PFSK-1 (cell line): ENCODE measurements around the gene GABPB2.

Experiments
- FOXP2 ChIP-seq: optimal IDR thresholded peaks from 2 replicates; pipeline ENCODE3; 2011; ENCODE audit warnings: borderline replicate concordance, control low read depth, inconsistent platforms; ENCODE audit not compliant: insufficient read depth; ENCODE audit errors: extremely low read length, extremely low read depth
- POLR2AphosphoS5 ChIP-seq: IDR thresholded peaks from 2 replicates; pipeline ENCODE4 v1.6.1; 2012; ENCODE audit warnings: low read depth, mild to moderate bottlenecking, control low read depth, low read length, moderate library complexity
- SIN3A ChIP-seq: IDR thresholded peaks from 2 replicates; pipeline ENCODE4 v1.6.1; 2012; ENCODE audit warnings: mild to moderate bottlenecking, low read length, moderate library complexity, borderline replicate concordance; ENCODE audit not compliant: insufficient read depth
- TAF1 ChIP-seq: IDR thresholded peaks from 2 replicates; pipeline ENCODE4 v1.6.1; 2012; ENCODE audit warnings: low read length, control low read depth, borderline replicate concordance; ENCODE audit not compliant: insufficient read depth
- TF ChIP-seq, protein P1 (sequence below), 2 experiments: IDR thresholded peaks; 2 replicates each; pipeline versions ENCODE4 v1.6.1 to v1.8.0; 2011 to 2012; ENCODE audit warnings: low read depth in 2 of 2, low read length in 2 of 2, control low read depth in 1 of 2, inconsistent platforms in 1 of 2, mild to moderate bottlenecking in 1 of 2, moderate library complexity in 1 of 2; ENCODE audit not compliant: insufficient read depth in 1 of 2

The GABPB2 gene

DNA sequence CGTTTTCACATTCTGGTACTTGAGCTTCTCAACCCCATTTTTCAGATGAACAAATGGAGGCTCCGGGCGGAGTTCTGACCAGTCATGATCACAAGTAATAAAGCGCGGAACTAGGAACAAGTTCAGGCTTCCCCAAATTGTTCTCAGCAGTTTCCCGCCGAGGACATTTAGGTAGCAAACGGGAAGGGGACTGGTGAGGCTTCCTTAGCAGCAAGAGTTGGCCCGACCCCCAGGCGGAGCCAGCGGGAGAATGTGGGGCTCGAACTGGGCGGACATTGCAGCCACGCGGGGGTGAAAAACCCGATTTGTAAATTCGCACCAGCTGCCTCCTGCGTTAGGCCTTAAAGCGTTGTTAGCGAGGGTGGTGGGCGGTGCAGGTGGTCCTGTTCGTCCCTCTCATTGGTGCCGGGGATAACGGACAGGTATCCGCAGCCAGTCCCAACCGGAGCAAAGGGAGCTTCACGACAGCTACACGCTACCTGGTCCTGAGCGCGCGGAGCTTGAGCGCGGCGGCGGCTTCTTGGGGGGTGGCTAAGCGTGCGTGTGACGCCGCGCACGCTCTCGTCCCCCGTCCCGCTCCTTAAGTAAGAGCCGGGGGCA is 60.5 kb downstream of the GABPB2 start:
- no peak for TF ChIP-seq FOXP2
- TF ChIP-seq SIN3A: no peak
- TF ChIP-seq TAF1: no peak

DNA sequence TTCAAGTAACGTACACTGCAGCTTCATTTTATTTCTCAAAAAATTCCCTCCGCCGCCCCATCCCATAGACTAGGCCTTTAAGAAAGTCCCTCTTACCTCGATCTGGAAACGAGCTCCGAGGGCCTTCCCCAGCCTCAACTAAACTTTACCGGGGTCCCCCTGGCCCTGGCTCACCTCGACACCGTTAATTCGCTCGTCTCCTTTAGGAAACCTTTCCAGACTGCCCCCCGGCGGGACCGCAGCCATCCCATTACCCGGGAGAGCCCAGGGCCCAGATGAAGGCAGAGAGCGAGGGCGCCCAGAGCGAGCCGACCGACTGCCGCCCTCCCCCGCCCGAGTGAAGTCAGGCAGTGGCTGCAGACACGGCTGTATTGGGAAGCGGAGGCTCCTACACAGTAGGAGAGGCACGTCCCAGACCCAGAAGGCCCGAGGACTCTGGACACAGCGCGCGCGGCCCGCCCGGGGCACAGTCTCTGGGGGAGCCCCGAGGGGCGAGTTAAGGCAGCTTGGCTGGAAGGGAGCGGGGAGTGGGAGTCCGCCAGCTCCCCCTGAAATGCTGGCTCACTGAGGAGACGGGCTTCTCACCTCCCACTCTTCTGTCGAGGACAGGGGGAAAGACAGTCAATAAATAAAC is 61.3 kb downstream of the GABPB2 start:
- no peak for TF ChIP-seq FOXP2

DNA sequence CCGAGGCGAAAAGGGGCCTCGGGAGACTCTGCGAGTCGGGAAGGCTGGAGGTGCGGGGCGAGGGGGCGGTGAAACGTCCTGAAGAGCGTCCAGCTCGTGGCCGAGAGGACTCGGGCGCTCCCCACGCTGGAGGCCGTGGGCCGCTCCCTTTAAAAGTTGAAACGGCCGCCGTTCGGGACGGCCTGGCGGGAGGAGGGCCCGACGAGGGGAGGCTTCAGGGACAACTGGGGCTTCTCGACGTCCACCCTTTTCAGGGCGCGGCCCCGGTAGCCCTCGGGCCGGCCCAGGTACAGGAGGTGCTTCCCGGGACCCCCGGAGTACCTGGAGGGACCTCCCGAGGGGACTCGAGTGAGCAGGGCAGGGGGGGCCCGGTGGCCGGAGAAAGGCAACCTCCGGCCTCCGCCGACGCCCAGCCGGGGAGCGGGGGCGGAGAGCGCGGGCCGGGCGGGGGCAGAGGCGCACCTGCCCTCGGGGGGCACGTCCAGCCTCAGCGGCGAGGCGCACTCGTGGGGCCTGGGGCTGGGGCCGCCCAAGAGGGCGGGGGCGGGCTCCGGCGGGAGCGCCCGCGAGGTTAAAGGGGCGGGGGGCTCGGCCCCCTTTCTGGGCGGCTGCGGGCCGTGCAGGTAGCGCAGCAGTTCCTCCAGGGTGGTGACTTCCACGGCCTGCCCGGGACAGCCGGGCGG is 61.9 kb downstream of the GABPB2 start:
- TF ChIP-seq, protein P1, sequence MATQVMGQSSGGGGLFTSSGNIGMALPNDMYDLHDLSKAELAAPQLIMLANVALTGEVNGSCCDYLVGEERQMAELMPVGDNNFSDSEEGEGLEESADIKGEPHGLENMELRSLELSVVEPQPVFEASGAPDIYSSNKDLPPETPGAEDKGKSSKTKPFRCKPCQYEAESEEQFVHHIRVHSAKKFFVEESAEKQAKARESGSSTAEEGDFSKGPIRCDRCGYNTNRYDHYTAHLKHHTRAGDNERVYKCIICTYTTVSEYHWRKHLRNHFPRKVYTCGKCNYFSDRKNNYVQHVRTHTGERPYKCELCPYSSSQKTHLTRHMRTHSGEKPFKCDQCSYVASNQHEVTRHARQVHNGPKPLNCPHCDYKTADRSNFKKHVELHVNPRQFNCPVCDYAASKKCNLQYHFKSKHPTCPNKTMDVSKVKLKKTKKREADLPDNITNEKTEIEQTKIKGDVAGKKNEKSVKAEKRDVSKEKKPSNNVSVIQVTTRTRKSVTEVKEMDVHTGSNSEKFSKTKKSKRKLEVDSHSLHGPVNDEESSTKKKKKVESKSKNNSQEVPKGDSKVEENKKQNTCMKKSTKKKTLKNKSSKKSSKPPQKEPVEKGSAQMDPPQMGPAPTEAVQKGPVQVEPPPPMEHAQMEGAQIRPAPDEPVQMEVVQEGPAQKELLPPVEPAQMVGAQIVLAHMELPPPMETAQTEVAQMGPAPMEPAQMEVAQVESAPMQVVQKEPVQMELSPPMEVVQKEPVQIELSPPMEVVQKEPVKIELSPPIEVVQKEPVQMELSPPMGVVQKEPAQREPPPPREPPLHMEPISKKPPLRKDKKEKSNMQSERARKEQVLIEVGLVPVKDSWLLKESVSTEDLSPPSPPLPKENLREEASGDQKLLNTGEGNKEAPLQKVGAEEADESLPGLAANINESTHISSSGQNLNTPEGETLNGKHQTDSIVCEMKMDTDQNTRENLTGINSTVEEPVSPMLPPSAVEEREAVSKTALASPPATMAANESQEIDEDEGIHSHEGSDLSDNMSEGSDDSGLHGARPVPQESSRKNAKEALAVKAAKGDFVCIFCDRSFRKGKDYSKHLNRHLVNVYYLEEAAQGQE (IDR thresholded peaks at IDR 0.05; ENCODE audit: insufficient read depth in 1 of 2, low read depth in 2 of 2, low read length in 2 of 2): no peak
- no peak for TF ChIP-seq POLR2AphosphoS5
- no peak for TF ChIP-seq SIN3A
- no peak for TF ChIP-seq FOXP2
- TF ChIP-seq TAF1: no peak

DNA sequence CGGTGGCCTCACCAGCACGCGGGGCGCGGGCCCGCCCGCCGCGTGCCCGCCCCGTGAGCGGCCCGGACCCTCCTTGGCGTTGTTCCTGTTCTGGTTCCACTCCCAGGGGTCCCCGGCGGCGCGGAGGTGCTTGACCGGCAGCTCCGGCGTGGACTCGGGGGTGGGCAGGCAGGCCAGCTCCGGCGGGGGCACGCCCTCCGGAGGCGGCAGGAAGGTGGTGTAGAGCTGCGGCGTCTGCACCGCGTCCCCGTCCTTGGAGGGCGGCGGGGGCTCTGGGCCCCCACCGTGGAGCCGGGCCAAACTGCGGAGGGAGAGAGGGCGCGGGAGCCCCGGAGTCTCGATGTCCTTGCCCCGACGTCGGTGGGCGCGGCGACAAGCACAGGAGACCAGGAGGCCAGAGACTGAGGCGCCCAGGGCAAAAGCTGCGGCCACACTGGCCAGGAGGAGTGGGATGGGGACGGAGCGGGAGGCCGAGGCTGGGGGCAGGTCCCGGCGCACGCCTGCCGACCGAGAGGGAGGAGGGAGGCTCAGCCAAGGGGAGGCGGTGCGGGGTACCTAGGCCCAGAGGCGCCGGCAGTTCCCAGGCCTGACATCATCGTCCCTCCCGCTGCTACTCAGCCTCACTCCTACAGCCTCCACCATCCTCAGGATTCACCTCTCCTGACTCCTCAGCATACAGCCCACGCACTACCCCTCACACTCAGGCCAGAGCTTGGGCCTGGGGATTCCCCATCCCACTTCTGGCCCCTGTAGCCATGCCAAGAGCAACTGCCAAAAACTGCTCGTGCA is 62.7 kb downstream of the GABPB2 start:
- TF ChIP-seq, protein P1 (IDR thresholded peaks at IDR 0.05; ENCODE audit: insufficient read depth in 1 of 2, low read depth in 2 of 2, low read length in 2 of 2): no peak
- TF ChIP-seq SIN3A (no peak), POLR2AphosphoS5 (no peak), TAF1 (no peak), FOXP2 (no peak)

DNA sequence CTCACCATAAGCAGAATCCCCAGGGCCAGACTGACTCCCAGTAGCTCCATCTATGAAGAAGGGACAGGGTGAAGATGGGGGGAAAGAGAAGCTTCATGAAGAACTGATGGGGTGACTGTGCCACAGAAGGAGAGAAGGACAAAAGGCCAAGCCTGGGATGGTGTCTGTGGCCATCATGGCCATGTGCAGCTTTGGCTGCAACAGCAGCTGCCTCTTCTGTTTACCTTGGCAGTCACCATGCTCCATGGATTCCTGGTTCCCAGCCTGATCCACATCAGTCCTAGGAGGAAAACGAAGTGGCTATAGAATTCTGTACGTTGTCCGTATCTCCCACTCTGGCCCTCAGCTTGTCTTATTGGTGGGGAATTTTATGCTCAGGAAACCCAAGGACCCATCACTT is 63.8 kb downstream of the GABPB2 start:
- TF ChIP-seq, protein P1 (IDR thresholded peaks at IDR 0.05; ENCODE audit: insufficient read depth in 1 of 2, low read depth in 2 of 2, low read length in 2 of 2): no peak
- TF ChIP-seq TAF1 (no peak), FOXP2 (no peak), SIN3A (no peak), POLR2AphosphoS5 (no peak)
